Measurements from ENCODE around the gene OR1N2. TPM values are rescaled to one million over a fixed set of nuclear protein-coding genes. Genes with fewer than 3 reads are reported as not detected.

OR1N2 gene
- total RNA-seq, 1 experiment from 2014 or later, result not detected

GRCh38 chr9:122546196-122546595 is 6.7 kb upstream of the OR1N2 start (continued):
- TF ChIP-seq ZNF425 (CRISPR knock-in tag; conservative IDR thresholded peaks at IDR 0.05) (no peak), MAX (CRISPR knock-in tag; IDR thresholded peaks at IDR 0.05) (no peak), AR (CRISPR knock-in tag; IDR thresholded peaks at IDR 0.05) (no peak), JUN (CRISPR knock-in tag; IDR thresholded peaks at IDR 0.05) (no peak), FOXP4 (CRISPR knock-in tag; IDR thresholded peaks at IDR 0.05) (no peak)

- POLR2A ChIA-PET, result no interaction called here
- no peak overlapping the region for H3K4me3 Mint-ChIP-seq
- peaks cover 39% of the 10 kb centered on the region for H3K36me3 Mint-ChIP-seq
- no peak for DNase-seq (ENCODE audit: low spot score)
- peaks cover 89% of the 10 kb centered on the region for H3K9me3 Mint-ChIP-seq
- ATAC-seq, result no peak
- H3K27ac Mint-ChIP-seq, result no peak overlapping the region
- CTCF ChIA-PET, result no interaction called here
- no peaks in the 10 kb centered on the region for H3K4me1 Mint-ChIP-seq
- H3K27me3 Mint-ChIP-seq (ENCODE audit: low read depth), result peaks cover 30% of the 10 kb centered on the region
- TF ChIP-seq ZBTB21 (CRISPR knock-in tag; IDR thresholded peaks at IDR 0.05; ENCODE audit: borderline replicate concordance) (no peak), IRF1 (CRISPR knock-in tag; IDR thresholded peaks at IDR 0.05) (no peak), E2F5 (CRISPR knock-in tag; IDR thresholded peaks at IDR 0.05) (no peak), ETV6 (CRISPR knock-in tag; IDR thresholded peaks at IDR 0.05) (no peak), ZSCAN18 (CRISPR knock-in tag; IDR thresholded peaks at IDR 0.05) (no peak), ZNF317 (CRISPR knock-in tag; IDR thresholded peaks at IDR 0.05; ENCODE audit: borderline replicate concordance, low read depth) (no peak), CDX4 (CRISPR knock-in tag; IDR thresholded peaks at IDR 0.05; ENCODE audit: borderline replicate concordance) (no peak), ESRRA (CRISPR knock-in tag; IDR thresholded peaks at IDR 0.05; ENCODE audit: borderline replicate concordance) (no peak), NFE2L1 (CRISPR knock-in tag; IDR thresholded peaks at IDR 0.05) (no peak), MXD4 (CRISPR knock-in tag; IDR thresholded peaks at IDR 0.05; ENCODE audit: borderline replicate concordance) (no peak), SOX15 (CRISPR knock-in tag; IDR thresholded peaks at IDR 0.05) (no peak), NFATC4 (CRISPR knock-in tag; IDR thresholded peaks at IDR 0.05) (no peak), NR2C2 (CRISPR knock-in tag; IDR thresholded peaks at IDR 0.05) (no peak), ZNF425 (CRISPR knock-in tag; conservative IDR thresholded peaks at IDR 0.05) (no peak)
Measured at GRCh38 chr9:122551371-122551770, 1.5 kb upstream of the OR1N2 start.
